ENCODE data around the gene ALDH16A1. TPM values are rescaled to one million over a fixed set of nuclear protein-coding genes. Genes with fewer than 3 reads are reported as not detected.
A peak's percentile ranks its signal among the peaks of the same experiment; 100 is the strongest.

ALDH16A1 gene
- total RNA-seq, 1 donor from 2014 or later = 46.0 TPM

GRCh38 chr19:49491030-49491803 lies 38.2 kb downstream of the ALDH16A1 start:
- no peaks in the 10 kb centered on the region for H3K9me3 Mint-ChIP-seq (ENCODE audit: low read depth)
- peaks cover 16% of the 10 kb centered on the region for H3K4me1 Mint-ChIP-seq (ENCODE audit: low read depth)
- no peak for TF ChIP-seq CTCF (IDR thresholded peaks at IDR 0.05; ENCODE audit: unreplicated experiment)
- H3K36me3 Mint-ChIP-seq (ENCODE audit: insufficient read depth) = peaks cover 28% of the 10 kb centered on the region
- peak overlapping the region; percentile 96 for H3K27ac Mint-ChIP-seq
- H3K4me3 Mint-ChIP-seq (ENCODE audit: low read depth) = no peak overlapping the region
- no peak for DNase-seq (ENCODE audit: low spot score, unreplicated experiment)
- no peaks in the 10 kb centered on the region for H3K27me3 Mint-ChIP-seq

- TF ChIP-seq CTCF (IDR thresholded peaks at IDR 0.05; ENCODE audit: unreplicated experiment) = no peak
- peaks cover 30% of the 10 kb centered on the region for H3K36me3 Mint-ChIP-seq (ENCODE audit: insufficient read depth)
- peaks cover 17% of the 10 kb centered on the region for H3K4me1 Mint-ChIP-seq (ENCODE audit: low read depth)
- no peak for DNase-seq (ENCODE audit: low spot score, unreplicated experiment)
- no peaks in the 10 kb centered on the region for H3K9me3 Mint-ChIP-seq (ENCODE audit: low read depth)
- H3K27ac Mint-ChIP-seq = peak overlapping the region; percentile 57
- no peak overlapping the region for H3K4me3 Mint-ChIP-seq (ENCODE audit: low read depth)
- H3K27me3 Mint-ChIP-seq = no peaks in the 10 kb centered on the region
Measured at GRCh38 chr19:49491804-49492572, 39.0 kb downstream of the ALDH16A1 start.

GRCh38 chr19:49492573-49493405 lies 39.8 kb downstream of the ALDH16A1 start:
- Mint-ChIP-seq H3K9me3 (ENCODE audit: low read depth) (no peaks in the 10 kb centered on the region), H3K4me1 (ENCODE audit: low read depth) (peaks cover 23% of the 10 kb centered on the region), H3K36me3 (ENCODE audit: insufficient read depth) (peaks cover 33% of the 10 kb centered on the region), H3K27me3 (no peaks in the 10 kb centered on the region), H3K4me3 (ENCODE audit: low read depth) (no peak overlapping the region), H3K27ac (peak overlapping the region; percentile 92)
- no peak for DNase-seq (ENCODE audit: low spot score, unreplicated experiment)
- TF ChIP-seq CTCF (IDR thresholded peaks at IDR 0.05; ENCODE audit: unreplicated experiment) = no peak

- peak overlapping the region; percentile 95 for H3K27ac Mint-ChIP-seq
- H3K27me3 Mint-ChIP-seq = no peaks in the 10 kb centered on the region
- DNase-seq (ENCODE audit: low spot score, unreplicated experiment) = no peak
- peak overlapping the region; percentile 94 for H3K4me3 Mint-ChIP-seq (ENCODE audit: low read depth)
- no peak for TF ChIP-seq CTCF (IDR thresholded peaks at IDR 0.05; ENCODE audit: unreplicated experiment)
- peaks cover 23% of the 10 kb centered on the region for H3K36me3 Mint-ChIP-seq (ENCODE audit: insufficient read depth)
- H3K4me1 Mint-ChIP-seq (ENCODE audit: low read depth) = peaks cover 20% of the 10 kb centered on the region
- H3K9me3 Mint-ChIP-seq (ENCODE audit: low read depth) = no peaks in the 10 kb centered on the region
Measured at GRCh38 chr19:49496574-49497008, 43.6 kb downstream of the ALDH16A1 start.

Data from progenitor cell of endocrine pancreas (in vitro differentiated cells).